Fibroblast of skin of scalp (primary cell): ENCODE measurements around the gene ARRDC1. TPM values are rescaled to one million over a fixed set of nuclear protein-coding genes. Genes with fewer than 3 reads are reported as not detected.
A peak's percentile ranks its signal among the peaks of the same experiment; 100 is the strongest.
"Not testable (repeated sequence)": the region's sequence is repeated elsewhere in the genome, so short reads cannot be mapped to it uniquely, and the experiment has no call there.

Experiments
- DNase-seq: peaks from one replicate; pipeline ENCODE4 v3.0.0-alpha.2; 2013
- polyA plus RNA-seq, 2 experiments: library from polyadenylated mRNA; unstranded; fragments of 120-200 nt; gene quantifications; one replicate each; pipeline ENCODE4 v1.2.1, GENCODE V29; 2013; ENCODE audit not compliant: insufficient read length in 2 of 2

ARRDC1 gene, protein sequence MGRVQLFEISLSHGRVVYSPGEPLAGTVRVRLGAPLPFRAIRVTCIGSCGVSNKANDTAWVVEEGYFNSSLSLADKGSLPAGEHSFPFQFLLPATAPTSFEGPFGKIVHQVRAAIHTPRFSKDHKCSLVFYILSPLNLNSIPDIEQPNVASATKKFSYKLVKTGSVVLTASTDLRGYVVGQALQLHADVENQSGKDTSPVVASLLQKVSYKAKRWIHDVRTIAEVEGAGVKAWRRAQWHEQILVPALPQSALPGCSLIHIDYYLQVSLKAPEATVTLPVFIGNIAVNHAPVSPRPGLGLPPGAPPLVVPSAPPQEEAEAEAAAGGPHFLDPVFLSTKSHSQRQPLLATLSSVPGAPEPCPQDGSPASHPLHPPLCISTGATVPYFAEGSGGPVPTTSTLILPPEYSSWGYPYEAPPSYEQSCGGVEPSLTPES
- polyA plus RNA-seq (2013, experiment 1 of 2; ENCODE audit: insufficient read length) = 14.8 TPM
- polyA plus RNA-seq (2013, experiment 2 of 2; ENCODE audit: insufficient read length) = 17.4 TPM

GRCh38 chr9:137605121-137606004 lies at the start of gene ARRDC1:
Gene ARRDC1, plus strand, starts transcription at chr9:137605686. Its CDS starts 32 bp downstream, at chr9:137605718.
- DNase-seq = peak; percentile 90

- no peak for DNase-seq
Observed at GRCh38 chr9:137556069-137556838, 49.2 kb upstream of the ARRDC1 start.

DNA sequence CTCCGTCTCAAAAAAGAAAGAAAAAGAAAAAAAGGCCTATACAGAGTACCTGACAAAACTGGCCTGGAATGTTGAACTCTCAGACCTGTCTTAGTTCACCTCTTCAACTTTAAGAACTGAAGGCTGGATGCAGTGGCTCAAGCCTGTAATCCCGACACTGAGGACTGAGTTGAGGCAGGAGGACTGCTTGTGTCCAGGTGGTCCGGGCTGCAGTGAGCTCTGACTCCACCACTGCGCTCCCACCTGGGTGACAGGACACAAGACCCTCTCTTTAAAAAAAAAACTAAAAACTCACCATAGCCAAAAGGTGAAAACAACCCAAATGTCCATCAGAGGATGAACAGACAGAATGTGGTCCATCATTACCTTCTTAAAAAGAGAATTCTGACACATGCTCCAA lies 47.4 kb upstream of the ARRDC1 start:
- no peak for DNase-seq

DNA sequence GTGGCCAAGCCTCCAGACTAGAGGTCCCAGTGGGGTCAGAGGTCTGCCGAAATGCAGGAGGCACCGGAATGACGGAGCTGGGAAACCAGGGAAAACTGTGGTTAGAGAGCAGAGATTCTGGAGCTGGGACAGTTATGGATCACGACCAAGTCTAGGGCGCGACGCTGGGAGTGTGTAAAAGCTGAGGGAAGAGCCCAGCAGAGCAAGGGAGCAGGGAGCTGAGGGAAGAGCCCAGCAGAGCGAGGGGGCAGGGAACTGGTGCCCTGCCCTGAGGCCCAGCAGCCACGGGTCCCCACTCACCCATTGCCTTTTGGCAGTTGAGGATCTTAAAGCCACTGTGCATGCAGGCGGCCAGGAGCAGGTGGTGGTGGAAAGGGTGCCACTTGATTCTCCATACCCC lies 41.4 kb upstream of the ARRDC1 start:
- no peak for DNase-seq

DNA sequence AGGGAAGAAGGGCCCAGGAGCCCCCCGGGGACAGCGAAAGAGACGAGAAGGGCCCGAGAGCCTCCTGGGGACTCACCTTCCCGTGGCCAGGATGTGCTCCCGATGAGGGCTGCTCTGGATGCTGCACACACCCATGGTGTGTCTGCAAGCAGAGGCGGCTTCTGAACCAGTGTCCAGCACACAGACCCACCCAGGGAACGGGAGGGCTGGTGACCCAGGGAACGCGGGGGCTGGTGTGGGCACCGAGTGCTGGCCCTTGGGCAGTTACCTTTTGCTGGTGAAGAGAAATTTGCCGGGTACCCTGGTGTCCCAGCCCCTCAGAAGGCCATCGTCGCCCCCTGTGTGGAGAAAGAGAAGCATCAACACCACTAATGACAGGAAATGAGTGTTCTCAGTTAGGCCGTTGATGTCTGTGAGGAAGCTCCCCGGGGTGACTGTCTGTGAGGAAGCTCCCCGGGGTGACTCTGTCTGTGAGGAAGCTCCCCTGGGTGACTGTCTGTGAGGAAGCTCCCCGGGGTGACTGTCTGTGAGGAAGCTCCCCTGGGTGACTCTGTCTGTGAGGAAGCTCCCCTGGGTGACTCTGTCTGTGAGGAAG lies 40.6 kb upstream of the ARRDC1 start:
- DNase-seq = no peak

DNA sequence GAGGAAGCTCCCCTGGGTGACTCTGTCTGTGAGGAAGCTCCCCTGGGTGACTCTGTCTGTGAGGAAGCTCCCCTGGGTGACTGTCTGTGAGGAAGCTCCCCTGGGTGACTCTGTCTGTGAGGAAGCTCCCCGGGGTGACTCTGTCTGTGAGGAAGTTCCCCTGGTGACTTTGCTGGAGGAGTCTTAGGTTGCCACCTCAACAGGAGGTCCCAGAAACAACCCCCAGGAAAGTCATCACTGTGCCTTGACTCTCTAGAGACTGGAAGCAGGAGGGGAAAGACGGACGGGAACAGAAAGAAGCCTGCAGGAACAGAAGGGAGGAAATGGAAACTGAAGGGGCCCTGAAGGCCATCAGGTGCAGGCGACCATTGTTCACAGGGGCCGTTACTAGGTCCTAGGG lies 37.0 kb upstream of the ARRDC1 start:
- not testable (repeated sequence) for DNase-seq

- no peak for DNase-seq
Observed at GRCh38 chr9:137569609-137570203, 35.8 kb upstream of the ARRDC1 start.

- DNase-seq = no peak
Observed at GRCh38 chr9:137570566-137570965, 34.9 kb upstream of the ARRDC1 start.

DNA sequence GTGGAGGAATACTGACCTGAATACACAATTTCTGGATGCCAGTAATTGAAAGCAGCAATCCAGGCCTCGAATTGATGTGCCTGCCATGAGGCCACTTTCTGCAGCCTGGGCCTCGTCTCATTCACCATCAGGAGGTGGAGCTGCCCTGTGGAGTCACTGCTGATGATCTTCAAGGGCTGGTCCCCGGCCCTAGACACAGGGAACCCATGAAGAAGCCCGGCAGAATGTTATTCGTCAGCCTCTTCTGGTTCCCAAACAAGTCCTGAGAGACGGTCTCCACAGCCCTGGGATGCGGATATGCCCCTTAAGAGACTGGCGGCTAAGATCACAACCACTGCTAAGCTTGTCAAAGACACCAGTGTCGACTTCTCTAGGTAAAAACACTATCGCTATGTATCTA lies 31.3 kb upstream of the ARRDC1 start:
- no peak for DNase-seq

- DNase-seq = no peak
Observed at GRCh38 chr9:137575364-137575715, 30.1 kb upstream of the ARRDC1 start.

- DNase-seq = no peak
Observed at GRCh38 chr9:137575716-137576411, 29.6 kb upstream of the ARRDC1 start.

DNA sequence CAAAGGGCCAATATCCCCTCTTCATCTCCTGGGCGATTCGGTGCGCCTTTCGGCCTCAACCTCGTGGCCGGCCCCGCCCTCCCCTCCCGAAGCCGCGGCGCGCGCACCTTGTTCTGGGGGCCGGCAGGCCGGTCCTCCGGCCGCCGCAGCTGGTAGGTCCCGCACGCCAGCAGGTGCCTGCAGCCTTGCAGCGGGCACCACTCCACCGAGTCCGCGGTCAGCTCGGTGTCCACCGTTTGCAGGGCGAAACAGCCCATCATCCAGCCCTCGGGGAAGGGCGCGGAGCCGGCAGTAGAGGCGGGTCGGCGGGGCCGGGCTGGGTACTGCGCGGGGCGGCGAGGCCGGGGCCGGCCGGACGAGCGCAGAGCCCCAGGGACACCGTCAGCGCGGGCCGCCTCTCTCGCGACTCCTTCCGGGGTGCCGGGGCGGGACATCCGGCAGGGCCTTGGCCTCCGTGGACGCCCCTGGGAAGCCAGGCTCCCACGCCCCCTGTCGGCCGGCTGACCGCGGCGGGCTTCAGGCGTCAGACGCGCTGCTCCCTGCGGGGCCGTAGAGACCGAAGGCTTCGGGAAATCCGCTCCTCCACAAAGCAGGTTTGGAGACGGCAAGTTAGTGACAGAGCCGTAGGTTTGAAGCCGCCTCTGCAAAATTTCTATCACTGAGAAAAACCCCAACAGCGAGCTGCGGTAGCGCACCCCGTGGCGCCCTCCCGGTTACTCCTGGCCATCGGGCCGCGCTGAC lies 26.8 kb upstream of the ARRDC1 start, which contains the start of gene DPH7:
Gene DPH7 (minus strand): TSS at position 408 of the 741 bp plus-strand sequence. CDS start 148 bp downstream, at position 260.
- DNase-seq = peak; percentile 91

DNA sequence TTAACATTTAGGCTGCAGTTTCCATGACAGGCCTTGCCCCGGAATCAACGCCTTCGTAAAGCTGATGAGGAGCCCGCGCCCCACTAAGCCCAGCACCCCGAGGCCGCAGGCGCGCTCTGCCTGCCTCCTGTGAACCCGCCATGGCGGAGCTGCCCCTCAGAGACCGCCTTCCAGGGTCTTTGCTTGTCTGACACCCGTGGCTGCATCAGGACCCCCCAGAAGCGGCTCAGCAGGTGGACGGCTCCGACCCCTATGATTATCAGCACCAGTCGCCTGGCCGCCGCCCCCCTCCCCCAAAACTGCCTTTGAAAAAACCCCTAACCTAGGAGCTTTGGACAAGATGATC lies 26.3 kb upstream of the ARRDC1 start:
- no peak for DNase-seq

DNA sequence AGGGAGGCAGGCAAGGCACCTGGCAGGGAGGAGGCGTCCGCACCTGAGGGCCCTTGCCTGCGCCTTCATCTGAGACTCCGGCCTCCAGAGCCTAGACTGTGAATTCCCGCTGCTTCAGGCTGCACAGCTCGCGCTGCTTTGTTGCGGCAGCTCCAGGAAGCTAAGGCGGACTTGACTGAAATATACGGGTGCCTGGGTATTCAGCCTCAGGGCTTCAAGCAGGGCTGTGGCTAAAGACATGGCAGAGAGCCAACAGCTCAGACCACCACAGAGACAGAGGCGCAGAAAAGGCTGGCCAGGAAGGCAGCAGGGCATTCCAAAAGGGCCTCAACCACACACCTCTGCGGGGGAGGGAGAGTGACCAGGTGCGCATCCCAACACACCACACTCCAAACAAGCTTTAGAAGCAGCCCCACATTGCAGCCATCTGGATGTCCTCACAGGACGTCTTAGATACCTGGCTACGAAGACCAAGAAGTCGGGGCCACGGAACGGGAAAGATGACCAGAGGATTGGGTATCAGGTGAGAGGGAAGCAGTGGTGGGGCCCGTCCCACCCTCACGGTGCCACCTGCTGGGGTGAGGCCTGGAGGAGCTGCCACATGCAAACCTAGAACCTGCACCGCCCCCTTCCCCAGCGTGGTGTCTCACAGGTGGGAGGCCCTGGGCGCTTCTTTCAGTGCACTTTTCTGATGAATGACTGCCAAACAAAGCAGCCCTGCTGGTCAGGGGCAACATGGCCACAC lies 25.1 kb upstream of the ARRDC1 start:
- DNase-seq = no peak

- DNase-seq = no peak
Observed at GRCh38 chr9:137580954-137581322, 24.5 kb upstream of the ARRDC1 start.

DNA sequence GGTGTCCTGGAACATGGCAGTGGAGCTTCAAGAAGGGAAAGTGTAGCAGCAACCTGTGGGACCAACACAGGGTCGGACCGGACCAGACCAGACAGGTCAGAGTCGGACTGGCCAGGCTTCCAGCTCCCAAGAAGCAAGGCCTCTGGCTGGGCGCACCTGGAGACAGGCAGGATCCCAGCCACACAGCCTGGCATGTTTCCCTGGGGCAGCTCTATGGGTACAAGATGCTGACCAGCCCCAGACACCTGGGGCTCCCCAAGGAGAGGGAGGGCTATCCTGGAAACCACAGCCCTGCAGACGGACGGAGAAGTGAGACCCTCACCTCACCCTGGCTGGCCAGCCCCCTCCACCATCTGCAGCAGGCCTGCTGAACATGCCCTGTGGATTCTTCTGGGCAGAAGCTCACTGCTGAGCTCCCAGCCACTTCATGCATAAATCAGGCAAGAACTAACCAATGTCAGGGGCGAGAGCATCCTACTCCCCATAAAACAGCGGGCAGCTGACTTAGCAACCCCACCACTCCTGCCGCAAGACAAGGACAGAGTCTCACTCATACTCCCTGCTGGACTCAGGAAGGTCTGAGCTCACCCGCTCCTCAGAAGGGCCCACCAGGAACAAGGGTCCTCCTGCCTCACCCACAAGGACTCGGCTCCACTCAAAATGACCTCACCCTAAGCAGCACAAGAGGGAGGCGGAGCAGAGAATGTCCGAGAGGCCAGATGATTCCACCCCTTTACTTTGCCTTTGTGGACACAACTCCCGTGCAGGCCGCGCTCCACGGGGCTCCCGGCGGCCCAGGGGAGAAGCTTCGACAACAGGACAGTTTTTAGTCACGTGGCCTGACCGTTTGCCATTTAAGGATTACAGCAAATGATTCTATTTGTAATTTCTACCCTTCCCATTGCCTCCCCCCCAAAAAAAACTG lies 23.9 kb upstream of the ARRDC1 start:
- DNase-seq = no peak

DNA sequence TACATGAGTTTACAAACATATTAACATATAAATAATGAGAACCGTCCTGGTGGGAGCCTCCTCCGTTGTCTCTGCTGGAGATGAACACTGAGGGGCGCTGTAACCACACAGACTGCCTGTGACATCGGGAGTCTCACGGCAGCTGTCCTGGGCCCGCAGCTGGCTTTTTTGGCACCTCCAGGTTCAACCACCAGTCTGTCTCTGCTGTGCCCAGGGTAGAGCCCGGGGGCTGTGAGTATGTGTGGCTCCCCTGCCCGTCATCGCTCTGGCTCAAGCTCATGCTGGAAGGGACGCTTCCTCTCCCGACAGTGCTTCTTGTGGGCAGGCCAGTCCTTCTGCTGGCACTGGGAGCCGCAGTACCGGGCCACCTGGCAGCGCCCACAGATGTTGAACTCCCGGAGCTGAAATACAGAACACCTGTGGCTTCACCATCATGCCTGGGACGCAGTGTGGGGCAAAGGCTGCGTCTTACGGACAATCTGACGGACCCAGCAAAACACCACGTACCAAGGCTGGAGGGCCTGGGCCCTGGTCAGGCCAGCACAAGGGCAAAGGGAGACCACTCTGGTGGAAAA lies 23.1 kb upstream of the ARRDC1 start:
- no peak for DNase-seq

GRCh38 chr9:137583347-137583746 lies 22.1 kb upstream of the ARRDC1 start:
- no peak for DNase-seq
